BE2C (cell line): ENCODE data around the gene IFRD1.

Experiments used
- DNase-seq: peaks from one replicate; pipeline ENCODE4 v3.0.0-alpha.2; 2020
- H3K27me3 ChIP-seq: fragments of 250-450 bp; sonication (Bioruptor Pico); 2 replicates; pipeline ENCODE4 v1.5.1; 2020; ENCODE audit warnings: mild to moderate bottlenecking
- H3K36me3 ChIP-seq: fragments of 250-450 bp; sonication (Bioruptor Pico); 2 replicates; pipeline ENCODE4 v1.5.1; 2020; ENCODE audit warnings: mild to moderate bottlenecking
- H3K4me1 ChIP-seq: fragments of 250-450 bp; sonication (Bioruptor Pico); 2 replicates; pipeline ENCODE4 v1.5.1; 2020
- H3K4me3 ChIP-seq: 2 replicates; pipeline ENCODE4 v1.5.1; 2011; ENCODE audit warnings: low read depth, low read length
- H3K9me3 ChIP-seq: fragments of 250-450 bp; sonication (Bioruptor Pico); 2 replicates; pipeline ENCODE4 v1.5.1; 2020
- TF ChIP-seq, protein P1 (sequence below): IDR thresholded peaks from 2 replicates; pipeline ENCODE4 v1.5.1; 2012; ENCODE audit warnings: mild to moderate bottlenecking, low read depth, low read length

The IFRD1 gene

DNA sequence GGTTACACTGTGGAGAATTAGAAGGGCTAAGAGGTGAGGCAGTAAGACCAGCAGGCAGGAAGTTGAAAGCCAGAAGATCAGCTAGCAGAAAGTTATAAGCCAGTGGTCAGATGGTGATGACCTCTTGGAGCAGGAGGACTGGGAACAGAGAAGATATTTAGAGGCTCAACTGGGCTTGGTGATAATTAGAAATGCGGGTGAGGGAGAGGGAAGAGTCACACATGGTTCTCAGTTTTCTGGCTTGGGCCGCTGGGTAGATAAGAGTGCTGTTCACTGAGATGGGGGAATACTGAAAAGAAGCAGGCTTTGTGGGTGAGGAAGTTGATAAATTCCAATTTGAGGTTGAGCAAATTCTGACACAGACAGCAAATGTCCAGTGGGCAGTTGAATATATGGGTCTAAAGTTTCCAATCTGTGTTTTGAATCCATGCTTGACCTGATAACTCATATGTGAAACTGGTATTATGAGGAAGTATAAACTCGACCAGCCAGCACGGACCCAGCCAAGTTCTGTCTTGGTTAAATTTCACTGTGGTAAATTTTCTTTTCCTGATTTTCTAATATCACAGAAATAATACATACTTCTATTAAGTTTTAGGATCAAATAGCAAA is 53.2 kb downstream of the IFRD1 start:
- TF ChIP-seq, protein P1, sequence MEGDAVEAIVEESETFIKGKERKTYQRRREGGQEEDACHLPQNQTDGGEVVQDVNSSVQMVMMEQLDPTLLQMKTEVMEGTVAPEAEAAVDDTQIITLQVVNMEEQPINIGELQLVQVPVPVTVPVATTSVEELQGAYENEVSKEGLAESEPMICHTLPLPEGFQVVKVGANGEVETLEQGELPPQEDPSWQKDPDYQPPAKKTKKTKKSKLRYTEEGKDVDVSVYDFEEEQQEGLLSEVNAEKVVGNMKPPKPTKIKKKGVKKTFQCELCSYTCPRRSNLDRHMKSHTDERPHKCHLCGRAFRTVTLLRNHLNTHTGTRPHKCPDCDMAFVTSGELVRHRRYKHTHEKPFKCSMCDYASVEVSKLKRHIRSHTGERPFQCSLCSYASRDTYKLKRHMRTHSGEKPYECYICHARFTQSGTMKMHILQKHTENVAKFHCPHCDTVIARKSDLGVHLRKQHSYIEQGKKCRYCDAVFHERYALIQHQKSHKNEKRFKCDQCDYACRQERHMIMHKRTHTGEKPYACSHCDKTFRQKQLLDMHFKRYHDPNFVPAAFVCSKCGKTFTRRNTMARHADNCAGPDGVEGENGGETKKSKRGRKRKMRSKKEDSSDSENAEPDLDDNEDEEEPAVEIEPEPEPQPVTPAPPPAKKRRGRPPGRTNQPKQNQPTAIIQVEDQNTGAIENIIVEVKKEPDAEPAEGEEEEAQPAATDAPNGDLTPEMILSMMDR = no peak
- H3K4me3 ChIP-seq = no peak overlapping the region
- H3K9me3 ChIP-seq = no peaks in the 10 kb centered on the region
- H3K4me1 ChIP-seq = 0 out of 2 replicates have a peak, but pooled peaks cover 5% of the 10 kb centered on the region
- no peaks in the 10 kb centered on the region for H3K27me3 ChIP-seq
- no peak for DNase-seq
- H3K36me3 ChIP-seq = no peaks in the 10 kb centered on the region

DNA sequence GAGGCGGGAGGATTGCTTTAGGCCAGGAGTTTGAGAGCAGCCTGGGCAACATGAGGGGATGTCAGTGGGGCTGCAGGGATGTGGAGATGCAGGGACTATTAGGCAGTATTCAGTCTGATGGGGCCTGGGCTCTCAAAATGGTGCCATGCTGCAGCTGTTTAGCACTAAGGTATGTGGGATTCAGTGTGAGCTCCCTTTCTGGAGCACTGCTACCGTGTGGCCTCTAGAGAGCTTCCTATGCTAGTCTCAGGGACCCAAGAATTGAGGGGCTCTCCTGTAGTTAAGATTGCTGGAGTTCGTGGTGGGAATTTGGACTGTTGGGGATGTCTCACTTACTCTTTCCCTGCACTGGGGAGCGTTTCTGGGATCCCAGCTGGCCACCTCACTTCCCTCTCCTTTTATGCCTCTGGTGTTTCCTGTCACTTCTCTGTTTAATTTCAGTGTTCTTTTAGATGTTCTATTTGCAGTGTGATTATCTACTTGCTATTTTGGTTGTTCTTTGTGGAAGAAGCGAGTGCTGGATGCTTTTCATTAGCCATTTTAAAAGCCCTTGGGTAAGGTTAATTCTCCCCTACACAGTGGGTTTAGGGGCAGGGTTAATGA is 53.9 kb downstream of the IFRD1 start:
- H3K27me3 ChIP-seq = no peaks in the 10 kb centered on the region
- TF ChIP-seq, protein P1 = no peak
- no peak overlapping the region for H3K4me3 ChIP-seq
- DNase-seq = no peak
- H3K4me1 ChIP-seq = 0 out of 2 replicates have a peak, but pooled peaks cover 5% of the 10 kb centered on the region
- H3K9me3 ChIP-seq = no peaks in the 10 kb centered on the region
- no peaks in the 10 kb centered on the region for H3K36me3 ChIP-seq

DNA sequence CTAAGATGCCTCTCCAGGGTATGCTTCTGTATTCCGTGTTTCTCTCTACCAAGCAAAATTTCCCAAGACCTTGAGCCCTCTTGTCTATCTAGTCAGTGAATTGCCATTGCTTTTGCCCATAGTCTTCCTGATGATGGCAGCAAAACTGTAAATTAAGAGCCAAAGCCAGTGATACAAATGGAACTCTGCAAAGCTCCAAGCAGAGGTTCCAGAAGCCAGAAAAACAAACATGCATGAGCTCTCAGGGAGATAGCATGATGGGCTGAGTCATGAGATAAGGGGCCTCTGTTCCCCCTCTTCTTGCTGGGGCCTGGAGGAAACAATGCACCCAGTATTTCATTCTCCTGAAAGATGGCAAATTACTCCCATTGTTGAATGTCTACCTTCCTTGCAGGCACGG is 55.2 kb downstream of the IFRD1 start:
- Histone ChIP-seq H3K4me1 (0 out of 2 replicates have a peak, but pooled peaks cover 5% of the 10 kb centered on the region), H3K4me3 (no peak overlapping the region), H3K9me3 (no peaks in the 10 kb centered on the region), H3K36me3 (no peaks in the 10 kb centered on the region), H3K27me3 (no peaks in the 10 kb centered on the region)
- TF ChIP-seq, protein P1 = peak; percentile 14; the same call in 1 of the 2 replicates
- DNase-seq = no peak

DNA sequence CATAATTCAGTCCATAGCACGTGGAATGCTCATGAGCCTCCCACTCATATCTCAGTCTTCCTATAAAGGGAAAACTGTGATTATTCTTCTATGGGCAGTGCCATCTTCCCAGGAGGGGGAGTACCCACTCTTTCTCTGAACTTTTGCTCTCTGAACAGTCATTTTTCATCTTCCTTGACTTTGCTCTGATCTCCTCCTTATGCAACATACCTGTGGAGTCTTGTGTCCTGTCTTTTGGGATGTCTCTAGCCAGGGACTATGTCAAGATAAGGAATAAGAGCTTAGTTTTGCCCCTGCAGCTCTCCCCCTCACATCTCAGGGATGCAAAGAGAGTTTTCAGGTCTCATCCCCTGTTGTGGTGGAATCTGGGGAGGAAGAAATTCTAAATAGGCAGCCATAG is 58.1 kb downstream of the IFRD1 start:
- TF ChIP-seq, protein P1 = no peak
- H3K36me3 ChIP-seq = no peaks in the 10 kb centered on the region
- H3K4me1 ChIP-seq = no peaks in the 10 kb centered on the region
- no peaks in the 10 kb centered on the region for H3K9me3 ChIP-seq
- no peak for DNase-seq
- H3K4me3 ChIP-seq = no peak overlapping the region
- no peaks in the 10 kb centered on the region for H3K27me3 ChIP-seq

DNA sequence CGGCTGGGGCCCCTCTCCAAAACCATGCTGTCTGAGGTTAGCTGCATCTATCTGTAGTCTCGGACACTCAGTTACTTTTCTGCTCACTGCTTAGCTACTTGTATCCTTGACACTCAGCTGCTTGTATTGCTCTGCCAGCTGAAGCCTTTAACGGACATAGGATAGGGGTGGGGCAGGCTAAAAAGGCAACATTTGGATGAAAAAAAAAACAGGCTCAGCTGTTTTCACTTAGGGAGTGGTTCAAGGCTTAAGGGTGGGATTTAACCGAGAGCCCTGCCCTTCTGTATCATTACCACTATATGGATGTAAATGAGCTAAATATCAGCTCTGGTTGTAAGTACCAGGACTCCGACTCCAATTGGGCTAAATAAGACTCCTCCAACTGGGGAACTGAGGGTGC is 59.1 kb downstream of the IFRD1 start:
- no peak for DNase-seq
- no peaks in the 10 kb centered on the region for H3K9me3 ChIP-seq
- H3K36me3 ChIP-seq = no peaks in the 10 kb centered on the region
- TF ChIP-seq, protein P1 = no peak
- H3K4me1 ChIP-seq = no peaks in the 10 kb centered on the region
- no peak overlapping the region for H3K4me3 ChIP-seq
- H3K27me3 ChIP-seq = no peaks in the 10 kb centered on the region
